ENCODE data around the gene BAIAP2L2.

Gene BAIAP2L2

DNA sequence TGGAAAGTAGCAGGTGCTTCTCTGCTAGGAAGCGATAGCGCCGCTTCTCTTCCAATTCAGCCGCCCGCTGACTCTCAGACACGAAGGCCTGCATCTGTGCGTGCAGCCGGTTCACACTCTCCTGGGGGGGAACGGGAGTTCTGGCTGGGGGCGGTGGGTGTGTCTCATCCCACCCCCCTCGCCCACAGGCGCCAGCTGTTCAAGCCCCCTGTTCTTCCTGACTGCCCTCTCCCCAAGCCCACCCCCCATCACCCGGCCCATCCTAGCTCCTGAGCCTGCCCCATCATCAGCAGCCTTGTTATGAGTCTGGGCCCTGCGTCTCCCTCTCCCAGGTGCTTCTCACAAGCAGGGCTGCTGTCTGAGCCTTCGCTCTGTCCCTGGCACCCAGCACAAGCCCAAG is 13.4 kb downstream of the BAIAP2L2 start:
- H3K9ac ChIP-seq (ENCODE audit: low read depth, low read length, poor library complexity, severe bottlenecking): no peak overlapping the region
- H4K20me1 ChIP-seq (ENCODE audit: insufficient read depth, low read length, poor library complexity, severe bottlenecking): no peaks in the 10 kb centered on the region
- no peaks in the 10 kb centered on the region for H3K27me3 ChIP-seq (ENCODE audit: insufficient read depth, low read length, poor library complexity, severe bottlenecking)
- no peak overlapping the region for H3K4me2 ChIP-seq (ENCODE audit: low read depth, low read length, poor library complexity, severe bottlenecking)
- no peaks in the 10 kb centered on the region for H3F3A ChIP-seq (ENCODE audit: low read depth)
- no peaks in the 10 kb centered on the region for H3K36me3 ChIP-seq (ENCODE audit: insufficient read depth, low read length)
- no peaks in the 10 kb centered on the region for H3K9me3 ChIP-seq (ENCODE audit: insufficient read depth, low read depth, low read length)
- H3K4me1 ChIP-seq (ENCODE audit: insufficient read depth, low read length, poor library complexity, severe bottlenecking): no peaks in the 10 kb centered on the region
- H3K9me2 ChIP-seq (replicated peaks; ENCODE audit: low read depth, low read length): no peaks in the 10 kb centered on the region
- no peak for TF ChIP-seq EZH2phosphoT487 (IDR thresholded peaks at IDR 0.05; ENCODE audit: borderline replicate concordance)
- TF ChIP-seq, protein P1, sequence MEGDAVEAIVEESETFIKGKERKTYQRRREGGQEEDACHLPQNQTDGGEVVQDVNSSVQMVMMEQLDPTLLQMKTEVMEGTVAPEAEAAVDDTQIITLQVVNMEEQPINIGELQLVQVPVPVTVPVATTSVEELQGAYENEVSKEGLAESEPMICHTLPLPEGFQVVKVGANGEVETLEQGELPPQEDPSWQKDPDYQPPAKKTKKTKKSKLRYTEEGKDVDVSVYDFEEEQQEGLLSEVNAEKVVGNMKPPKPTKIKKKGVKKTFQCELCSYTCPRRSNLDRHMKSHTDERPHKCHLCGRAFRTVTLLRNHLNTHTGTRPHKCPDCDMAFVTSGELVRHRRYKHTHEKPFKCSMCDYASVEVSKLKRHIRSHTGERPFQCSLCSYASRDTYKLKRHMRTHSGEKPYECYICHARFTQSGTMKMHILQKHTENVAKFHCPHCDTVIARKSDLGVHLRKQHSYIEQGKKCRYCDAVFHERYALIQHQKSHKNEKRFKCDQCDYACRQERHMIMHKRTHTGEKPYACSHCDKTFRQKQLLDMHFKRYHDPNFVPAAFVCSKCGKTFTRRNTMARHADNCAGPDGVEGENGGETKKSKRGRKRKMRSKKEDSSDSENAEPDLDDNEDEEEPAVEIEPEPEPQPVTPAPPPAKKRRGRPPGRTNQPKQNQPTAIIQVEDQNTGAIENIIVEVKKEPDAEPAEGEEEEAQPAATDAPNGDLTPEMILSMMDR (conservative IDR thresholded peaks at IDR 0.05; ENCODE audit: low read length): no peak
- no peak overlapping the region for H2AFZ ChIP-seq (ENCODE audit: low read length)
- no peaks in the 10 kb centered on the region for H3K79me2 ChIP-seq (ENCODE audit: insufficient read depth, low read length)
- H3K4me3 ChIP-seq (ENCODE audit: low read length, poor library complexity, severe bottlenecking): no peak overlapping the region

DNA sequence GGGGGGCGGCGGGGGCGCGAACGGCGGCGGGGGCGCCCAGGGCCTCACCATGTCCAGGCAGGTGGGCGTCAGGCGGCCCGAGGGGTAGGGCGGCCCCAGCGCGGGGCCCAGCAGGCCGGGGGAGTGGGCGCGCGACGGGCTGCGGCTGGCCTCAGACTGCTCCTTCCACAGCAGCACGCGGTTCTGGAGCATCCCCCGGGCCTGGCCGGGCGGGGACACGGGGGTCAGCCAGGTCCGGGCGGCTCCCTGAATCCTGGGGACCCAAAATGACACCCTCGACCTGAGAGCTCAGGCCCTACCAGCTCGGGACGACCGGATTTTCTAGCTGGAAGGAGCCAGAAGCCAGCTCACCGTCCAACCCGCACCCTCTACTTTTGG is 21.0 kb downstream of the BAIAP2L2 start:
- no peaks in the 10 kb centered on the region for H3K79me2 ChIP-seq (ENCODE audit: insufficient read depth, low read length)
- no peak overlapping the region for H3K4me3 ChIP-seq (ENCODE audit: low read length, poor library complexity, severe bottlenecking)
- H3K27me3 ChIP-seq (ENCODE audit: insufficient read depth, low read length, poor library complexity, severe bottlenecking): no peaks in the 10 kb centered on the region
- H2AFZ ChIP-seq (ENCODE audit: low read length): no peak overlapping the region
- H3K9ac ChIP-seq (ENCODE audit: low read depth, low read length, poor library complexity, severe bottlenecking): no peak overlapping the region
- no peaks in the 10 kb centered on the region for H3K4me1 ChIP-seq (ENCODE audit: insufficient read depth, low read length, poor library complexity, severe bottlenecking)
- TF ChIP-seq, protein P1 (conservative IDR thresholded peaks at IDR 0.05; ENCODE audit: low read length): no peak
- TF ChIP-seq EZH2phosphoT487 (IDR thresholded peaks at IDR 0.05; ENCODE audit: borderline replicate concordance): no peak
- no peaks in the 10 kb centered on the region for H3K36me3 ChIP-seq (ENCODE audit: insufficient read depth, low read length)
- H3K9me3 ChIP-seq (ENCODE audit: insufficient read depth, low read depth, low read length): no peaks in the 10 kb centered on the region
- H3F3A ChIP-seq (ENCODE audit: low read depth): no peaks in the 10 kb centered on the region
- no peaks in the 10 kb centered on the region for H4K20me1 ChIP-seq (ENCODE audit: insufficient read depth, low read length, poor library complexity, severe bottlenecking)
- no peak overlapping the region for H3K4me2 ChIP-seq (ENCODE audit: low read depth, low read length, poor library complexity, severe bottlenecking)
- no peaks in the 10 kb centered on the region for H3K9me2 ChIP-seq (replicated peaks; ENCODE audit: low read depth, low read length)

DNA sequence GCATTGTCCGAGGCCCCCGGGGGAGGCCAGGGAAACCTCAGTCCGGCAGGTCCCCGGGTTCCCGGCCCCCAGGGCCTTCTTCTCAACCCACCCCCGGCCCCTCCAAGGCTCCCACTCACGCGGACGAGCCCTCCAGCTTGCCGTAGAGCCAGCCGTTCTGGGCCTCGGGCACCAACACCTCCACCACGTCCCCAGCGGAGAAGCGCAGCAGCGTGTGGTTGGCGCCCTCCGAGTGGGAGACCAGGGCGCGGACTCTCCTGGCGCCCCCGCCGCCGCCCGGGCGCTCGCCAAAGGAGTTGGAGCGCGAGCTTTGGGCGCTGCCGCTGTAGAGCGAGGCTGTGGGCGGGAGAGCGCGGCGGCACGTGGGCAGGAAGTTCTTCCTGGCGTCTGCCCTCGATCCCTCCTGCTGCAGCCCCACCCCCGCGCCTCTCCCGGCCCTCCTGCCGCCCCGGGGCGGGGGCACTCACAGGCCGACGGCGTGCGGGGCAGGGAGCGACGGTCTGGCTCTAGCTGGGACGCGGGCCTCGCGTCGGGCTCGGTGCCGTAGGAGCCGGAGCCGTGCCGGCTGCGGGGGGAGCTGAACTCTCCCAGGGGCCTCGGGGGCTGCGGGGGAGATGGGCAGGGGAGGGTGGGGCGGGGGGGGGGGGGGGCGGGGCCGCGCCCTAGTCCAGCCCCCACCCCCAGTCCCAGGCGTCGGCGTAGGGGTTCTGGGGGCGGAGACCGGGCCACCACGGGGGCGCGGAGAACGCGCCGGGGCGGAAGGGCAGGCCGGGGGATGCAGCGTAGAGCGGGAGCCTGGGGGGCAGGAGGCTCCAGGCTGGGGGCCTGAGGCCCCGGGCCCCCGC is 21.6 kb downstream of the BAIAP2L2 start:
- no peak overlapping the region for H2AFZ ChIP-seq (ENCODE audit: low read length)
- no peaks in the 10 kb centered on the region for H3K9me3 ChIP-seq (ENCODE audit: insufficient read depth, low read depth, low read length)
- no peak overlapping the region for H3K4me3 ChIP-seq (ENCODE audit: low read length, poor library complexity, severe bottlenecking)
- H3K9ac ChIP-seq (ENCODE audit: low read depth, low read length, poor library complexity, severe bottlenecking): no peak overlapping the region
- H3K9me2 ChIP-seq (replicated peaks; ENCODE audit: low read depth, low read length): no peaks in the 10 kb centered on the region
- no peaks in the 10 kb centered on the region for H3F3A ChIP-seq (ENCODE audit: low read depth)
- no peaks in the 10 kb centered on the region for H3K4me1 ChIP-seq (ENCODE audit: insufficient read depth, low read length, poor library complexity, severe bottlenecking)
- TF ChIP-seq, protein P1 (conservative IDR thresholded peaks at IDR 0.05; ENCODE audit: low read length): no peak
- TF ChIP-seq EZH2phosphoT487 (IDR thresholded peaks at IDR 0.05; ENCODE audit: borderline replicate concordance): no peak
- H4K20me1 ChIP-seq (ENCODE audit: insufficient read depth, low read length, poor library complexity, severe bottlenecking): no peaks in the 10 kb centered on the region
- no peaks in the 10 kb centered on the region for H3K79me2 ChIP-seq (ENCODE audit: insufficient read depth, low read length)
- H3K36me3 ChIP-seq (ENCODE audit: insufficient read depth, low read length): no peaks in the 10 kb centered on the region
- H3K4me2 ChIP-seq (ENCODE audit: low read depth, low read length, poor library complexity, severe bottlenecking): no peak overlapping the region
- H3K27me3 ChIP-seq (ENCODE audit: insufficient read depth, low read length, poor library complexity, severe bottlenecking): no peaks in the 10 kb centered on the region
